ENCODE measurements around the gene CTPS2. TPM values are rescaled to one million over a fixed set of nuclear protein-coding genes. Genes with fewer than 3 reads are reported as not detected.

The CTPS2 gene
- polyA plus RNA-seq, 3 donors, result 1.4 to 3.4 (median 2.8) TPM

DNA sequence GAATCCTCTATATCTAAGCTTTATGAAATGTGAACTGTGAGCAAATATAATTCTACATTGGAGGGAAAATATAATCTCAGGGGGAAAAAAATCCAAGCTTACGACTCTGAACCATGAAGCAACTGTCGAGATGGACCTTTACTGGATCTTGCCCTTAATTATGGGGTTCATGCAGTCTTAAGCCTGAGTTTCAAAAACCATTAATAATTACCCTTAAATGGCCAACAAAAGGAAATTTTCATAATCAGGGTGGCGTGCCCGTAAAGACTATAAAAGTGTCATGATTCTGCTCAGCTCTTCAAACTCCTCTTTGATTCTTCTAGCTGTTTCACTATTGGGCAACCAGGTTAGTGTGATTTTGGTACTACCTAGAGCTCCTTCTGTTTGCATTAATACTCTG is 62.6 kb downstream of the CTPS2 start, which contains the start of gene S100G:
S100G (plus strand) TSS at position 301 of the 400 bp plus-strand sequence. CDS start 849 bp downstream, outside the sequence.
- intact Hi-C loops (cut with micrococcal nuclease), result no loop called here
- no CpG with 5 or more reads among the region's 4 CpGs for WGBS (ENCODE audit: insufficient coverage)
- no peaks in the 10 kb centered on the region for H4K20me1 ChIP-seq (ENCODE audit: insufficient read depth, low read length)
- no peak within 1 kb of the TSS for H3K4me3 ChIP-seq (replicated peaks in 1 of 3; ENCODE audit: low read depth in 2 of 3, low read length in 3 of 3)
- no peaks in the 10 kb centered on the region for H3K9me3 ChIP-seq (replicated peaks in 1 of 2; ENCODE audit: control insufficient read depth in 1 of 2, insufficient read depth in 1 of 2, low read length in 2 of 2)
- TF ChIP-seq, protein P1, sequence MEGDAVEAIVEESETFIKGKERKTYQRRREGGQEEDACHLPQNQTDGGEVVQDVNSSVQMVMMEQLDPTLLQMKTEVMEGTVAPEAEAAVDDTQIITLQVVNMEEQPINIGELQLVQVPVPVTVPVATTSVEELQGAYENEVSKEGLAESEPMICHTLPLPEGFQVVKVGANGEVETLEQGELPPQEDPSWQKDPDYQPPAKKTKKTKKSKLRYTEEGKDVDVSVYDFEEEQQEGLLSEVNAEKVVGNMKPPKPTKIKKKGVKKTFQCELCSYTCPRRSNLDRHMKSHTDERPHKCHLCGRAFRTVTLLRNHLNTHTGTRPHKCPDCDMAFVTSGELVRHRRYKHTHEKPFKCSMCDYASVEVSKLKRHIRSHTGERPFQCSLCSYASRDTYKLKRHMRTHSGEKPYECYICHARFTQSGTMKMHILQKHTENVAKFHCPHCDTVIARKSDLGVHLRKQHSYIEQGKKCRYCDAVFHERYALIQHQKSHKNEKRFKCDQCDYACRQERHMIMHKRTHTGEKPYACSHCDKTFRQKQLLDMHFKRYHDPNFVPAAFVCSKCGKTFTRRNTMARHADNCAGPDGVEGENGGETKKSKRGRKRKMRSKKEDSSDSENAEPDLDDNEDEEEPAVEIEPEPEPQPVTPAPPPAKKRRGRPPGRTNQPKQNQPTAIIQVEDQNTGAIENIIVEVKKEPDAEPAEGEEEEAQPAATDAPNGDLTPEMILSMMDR (IDR thresholded peaks at IDR 0.05), result no peak
- H3K9ac ChIP-seq (ENCODE audit: insufficient read depth, low read length, poor library complexity, severe bottlenecking), result no peak within 1 kb of the TSS
- H3K4me1 Mint-ChIP-seq, result no peaks in the 10 kb centered on the region
- peaks cover 0 to 13% (median 0%) of the 10 kb centered on the region in 3 donors for H3K27me3 Mint-ChIP-seq (ENCODE audit: low read depth in 3 of 3)
- no peaks in the 10 kb centered on the region for H3K4me1 ChIP-seq (ENCODE audit: control insufficient read depth in 1 of 2, insufficient read depth in 2 of 2, low read length in 2 of 2)
- no peak within 1 kb of the TSS for H3K27ac ChIP-seq (ENCODE audit: low read depth in 1 of 2, low read length in 2 of 2)
- no peak within 1 kb of the TSS for H3K27ac Mint-ChIP-seq
- H3K9me3 Mint-ChIP-seq, result peaks cover 0 to 2% (median 0%) of the 10 kb centered on the region in 7 donors
- no peak within 1 kb of the TSS for H3K4me3 Mint-ChIP-seq
- H3K36me3 ChIP-seq (replicated peaks in 1 of 2; ENCODE audit: control insufficient read depth in 1 of 2, insufficient read depth in 2 of 2, low read length in 2 of 2), result no peaks in the 10 kb centered on the region
- no peak for DNase-seq
- H3K27me3 ChIP-seq (ENCODE audit: control insufficient read depth in 2 of 2, insufficient read depth in 2 of 2, low read length in 2 of 2), result peaks cover 0 to 8% of the 10 kb centered on the region in 2 donors
- H3K4me2 ChIP-seq (replicated peaks; ENCODE audit: extremely low read depth, low read length, poor library complexity, severe bottlenecking), result no peak within 1 kb of the TSS
- H3K79me2 ChIP-seq (ENCODE audit: insufficient read depth, low read length), result no peaks in the 10 kb centered on the region
- H2AFZ ChIP-seq (ENCODE audit: insufficient read depth, low read depth, low read length, poor library complexity, severe bottlenecking), result no peak within 1 kb of the TSS
- H3K36me3 Mint-ChIP-seq, result peaks cover 3 to 5% of the 10 kb centered on the region in 2 donors

DNA sequence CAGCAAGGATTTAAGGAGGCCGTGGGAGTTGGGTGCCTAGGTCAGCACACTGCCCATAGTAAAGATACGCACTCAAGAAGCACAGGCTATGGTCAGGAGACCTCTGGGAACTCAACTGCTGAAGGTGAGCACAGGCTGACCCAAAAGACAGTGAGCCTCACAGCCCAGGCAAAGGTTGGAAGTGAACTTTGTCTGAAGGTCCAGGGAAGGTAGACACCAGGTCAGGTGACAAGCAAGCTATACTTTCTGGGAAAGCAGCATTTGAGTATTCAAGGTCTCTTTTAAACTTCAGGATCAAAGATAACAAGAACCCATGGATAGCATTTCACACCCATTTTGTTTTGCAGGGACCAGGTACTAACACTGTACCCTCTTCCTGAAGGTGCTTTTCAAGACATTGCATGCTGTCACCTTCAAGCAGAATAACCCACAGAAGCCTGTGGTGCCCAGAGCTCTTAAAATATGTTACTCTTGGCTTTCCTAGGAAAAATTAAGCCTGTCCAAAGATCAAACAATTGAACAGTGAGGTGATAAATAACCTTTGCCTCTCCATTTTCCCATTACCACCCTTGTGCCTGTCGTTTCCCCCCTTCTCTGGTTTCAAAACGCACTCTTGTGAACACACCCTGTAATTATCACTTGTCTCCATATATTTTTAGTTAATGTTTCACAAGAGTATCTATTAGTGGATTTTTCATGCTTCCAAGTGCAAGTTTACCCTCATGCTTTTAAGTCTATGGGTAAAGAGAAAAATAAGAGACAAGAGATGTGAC is 65.9 kb downstream of the CTPS2 start:
- H3K9ac ChIP-seq (ENCODE audit: insufficient read depth, low read length, poor library complexity, severe bottlenecking), result no peak overlapping the region
- no peak overlapping the region for H3K4me3 ChIP-seq (replicated peaks in 1 of 3; ENCODE audit: low read depth in 2 of 3, low read length in 3 of 3)
- WGBS (ENCODE audit: insufficient coverage), result no CpG with 5 or more reads among the region's 4 CpGs
- H3K4me3 Mint-ChIP-seq, result no peak overlapping the region
- no peak for DNase-seq
- H3K4me1 Mint-ChIP-seq, result peaks cover 6% of the 10 kb centered on the region
- TF ChIP-seq, protein P1 (IDR thresholded peaks at IDR 0.05), result no peak
- no peak overlapping the region for H3K27ac Mint-ChIP-seq
- H3K9me3 ChIP-seq (replicated peaks in 1 of 2; ENCODE audit: control insufficient read depth in 1 of 2, insufficient read depth in 1 of 2, low read length in 2 of 2), result no peaks in the 10 kb centered on the region
- no peak overlapping the region for H3K4me2 ChIP-seq (replicated peaks; ENCODE audit: extremely low read depth, low read length, poor library complexity, severe bottlenecking)
- intact Hi-C loops (cut with micrococcal nuclease), result no loop called here
- no peak overlapping the region for H2AFZ ChIP-seq (ENCODE audit: insufficient read depth, low read depth, low read length, poor library complexity, severe bottlenecking)
- H3K4me1 ChIP-seq (ENCODE audit: control insufficient read depth in 1 of 2, insufficient read depth in 2 of 2, low read length in 2 of 2), result no peaks in the 10 kb centered on the region
- H3K27me3 ChIP-seq (ENCODE audit: control insufficient read depth in 2 of 2, insufficient read depth in 2 of 2, low read length in 2 of 2), result peaks cover 0 to 5% of the 10 kb centered on the region in 2 donors
- H3K36me3 Mint-ChIP-seq, result peaks cover 3 to 5% of the 10 kb centered on the region in 2 donors
- H3K27ac ChIP-seq (ENCODE audit: low read depth in 1 of 2, low read length in 2 of 2), result no peak overlapping the region
- no peaks in the 10 kb centered on the region for H4K20me1 ChIP-seq (ENCODE audit: insufficient read depth, low read length)
- H3K36me3 ChIP-seq (replicated peaks in 1 of 2; ENCODE audit: control insufficient read depth in 1 of 2, insufficient read depth in 2 of 2, low read length in 2 of 2), result no peaks in the 10 kb centered on the region
- H3K27me3 Mint-ChIP-seq (ENCODE audit: low read depth in 3 of 3), result peaks cover 0 to 13% (median 0%) of the 10 kb centered on the region in 3 donors
- peaks cover 0 to 2% (median 0%) of the 10 kb centered on the region in 7 donors for H3K9me3 Mint-ChIP-seq
- no peaks in the 10 kb centered on the region for H3K79me2 ChIP-seq (ENCODE audit: insufficient read depth, low read length)

Data from CD14-positive monocyte (primary cell).